OCI-LY7 (cell line): ENCODE data around the gene TNS2.

ENCODE experiments used
- EZH2phosphoT487 ChIP-seq: fragments of 200-600 bp; sonication (generic); IDR thresholded peaks from 2 replicates; pipeline ENCODE4 v1.6.1; 2018; ENCODE audit warnings: low read depth, borderline replicate concordance, mild to moderate bottlenecking, mixed run types, antibody characterized with exemption, low read length, moderate library complexity, mixed read lengths
- TF ChIP-seq, protein P1 (sequence below): fragments of 200-600 bp; sonication (generic); conservative IDR thresholded peaks from 2 replicates; pipeline ENCODE4 v1.5.1; 2014; ENCODE audit warnings: mild to moderate bottlenecking, antibody characterized with exemption, low read length, moderate library complexity, mixed read lengths

DNA sequence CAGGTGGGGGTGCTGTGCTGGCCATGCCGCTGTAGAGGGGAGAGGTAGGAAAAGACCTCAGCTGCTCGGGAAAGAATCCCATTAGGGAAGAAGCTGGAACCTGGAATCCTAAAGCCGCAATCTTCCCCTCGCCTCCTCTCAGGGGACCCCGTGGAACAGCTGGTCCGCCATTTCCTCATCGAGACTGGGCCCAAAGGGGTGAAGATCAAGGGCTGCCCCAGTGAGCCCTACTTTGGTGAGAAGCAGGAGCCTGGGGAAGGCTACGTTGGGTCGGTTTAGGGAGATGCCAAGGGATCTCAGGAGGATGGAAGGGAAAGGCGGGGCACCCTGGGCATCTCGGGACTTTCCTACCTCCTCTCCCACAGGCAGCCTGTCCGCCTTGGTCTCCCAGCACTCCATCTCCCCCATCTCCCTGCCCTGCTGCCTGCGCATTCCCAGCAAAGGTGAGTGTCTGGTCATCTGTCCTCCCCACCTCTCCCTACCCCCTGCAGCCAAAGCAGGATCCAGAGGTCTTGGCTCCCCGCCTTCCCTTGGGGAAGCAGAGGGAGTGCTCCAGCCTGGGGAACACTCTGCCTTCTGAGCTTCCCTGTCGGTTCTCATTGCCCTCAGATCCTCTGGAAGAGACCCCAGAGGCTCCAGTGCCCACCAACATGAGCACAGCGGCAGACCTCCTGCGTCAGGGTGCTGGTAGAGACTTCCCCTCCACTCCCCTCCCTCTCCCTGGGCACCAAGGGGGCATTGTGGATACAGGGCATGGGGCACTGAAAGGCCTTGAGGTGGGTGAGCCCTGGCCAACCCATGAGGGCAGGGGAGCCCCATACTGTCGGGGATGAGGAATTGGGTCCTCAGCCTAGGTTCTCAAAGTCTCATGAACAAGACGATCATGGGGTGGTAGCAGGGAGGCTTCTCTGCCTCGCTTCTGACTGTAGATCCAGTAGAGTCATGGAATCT, 12.4 kb downstream of the TNS2 start:
- TF ChIP-seq, protein P1, sequence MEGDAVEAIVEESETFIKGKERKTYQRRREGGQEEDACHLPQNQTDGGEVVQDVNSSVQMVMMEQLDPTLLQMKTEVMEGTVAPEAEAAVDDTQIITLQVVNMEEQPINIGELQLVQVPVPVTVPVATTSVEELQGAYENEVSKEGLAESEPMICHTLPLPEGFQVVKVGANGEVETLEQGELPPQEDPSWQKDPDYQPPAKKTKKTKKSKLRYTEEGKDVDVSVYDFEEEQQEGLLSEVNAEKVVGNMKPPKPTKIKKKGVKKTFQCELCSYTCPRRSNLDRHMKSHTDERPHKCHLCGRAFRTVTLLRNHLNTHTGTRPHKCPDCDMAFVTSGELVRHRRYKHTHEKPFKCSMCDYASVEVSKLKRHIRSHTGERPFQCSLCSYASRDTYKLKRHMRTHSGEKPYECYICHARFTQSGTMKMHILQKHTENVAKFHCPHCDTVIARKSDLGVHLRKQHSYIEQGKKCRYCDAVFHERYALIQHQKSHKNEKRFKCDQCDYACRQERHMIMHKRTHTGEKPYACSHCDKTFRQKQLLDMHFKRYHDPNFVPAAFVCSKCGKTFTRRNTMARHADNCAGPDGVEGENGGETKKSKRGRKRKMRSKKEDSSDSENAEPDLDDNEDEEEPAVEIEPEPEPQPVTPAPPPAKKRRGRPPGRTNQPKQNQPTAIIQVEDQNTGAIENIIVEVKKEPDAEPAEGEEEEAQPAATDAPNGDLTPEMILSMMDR: 0 out of 2 replicates have a peak, but pooled peaks have one; percentile 17
- TF ChIP-seq EZH2phosphoT487: no peak
